Measurements from ENCODE around the gene RIT1. TPM values are rescaled to one million over a fixed set of nuclear protein-coding genes. Genes with fewer than 3 reads are reported as not detected.

The RIT1 gene
- total and polyA plus RNA-seq, 2 of the 13 experiments (the other 11 are each of a cell fraction or from before 2014, with no cell fraction given), result 12.2 to 32.2 TPM

DNA sequence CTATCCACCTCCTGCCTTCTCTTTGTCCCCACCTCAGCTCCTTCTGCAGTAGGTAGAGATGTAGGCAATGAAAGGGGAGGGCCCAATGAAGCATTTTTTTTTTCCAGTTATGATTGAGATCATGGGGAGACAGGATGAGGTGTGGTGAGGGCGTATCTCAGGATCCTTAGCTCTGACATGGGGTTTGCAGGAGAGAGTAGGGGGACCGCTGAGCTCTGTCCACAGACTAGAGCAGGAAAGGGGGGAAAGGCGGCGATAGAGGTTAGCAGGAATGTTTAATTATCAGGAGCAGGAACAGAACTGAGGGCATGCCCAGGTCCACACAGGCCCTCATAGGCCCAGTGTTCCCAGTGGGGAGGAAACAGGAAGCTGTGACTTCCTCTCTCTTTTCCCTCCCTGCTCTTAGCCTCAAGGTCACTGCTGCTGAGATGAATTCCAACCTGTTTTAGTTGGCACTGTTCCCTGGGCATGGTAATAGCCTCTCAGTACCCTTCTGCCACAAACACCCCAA lies 29.4 kb upstream of the RIT1 start (continued):
- peak; percentile 65; the same call in 1 of the 2 replicates for TF ChIP-seq FOXP4 (CRISPR knock-in tag; IDR thresholded peaks at IDR 0.05)
- no peak for TF ChIP-seq MYC (CRISPR knock-in tag; IDR thresholded peaks at IDR 0.05; ENCODE audit: borderline replicate concordance)
- TF ChIP-seq ZBTB8A (CRISPR knock-in tag; IDR thresholded peaks at IDR 0.05; ENCODE audit: borderline replicate concordance, low read depth), result no peak
- TF ChIP-seq TARDBP (CRISPR knock-in tag; IDR thresholded peaks at IDR 0.05), result no peak; the same call in 1 of the 2 replicates
- TF ChIP-seq ZNF414 (CRISPR knock-in tag; IDR thresholded peaks at IDR 0.05), result no peak
- no peak for TF ChIP-seq GLMP (CRISPR knock-in tag; IDR thresholded peaks at IDR 0.05; ENCODE audit: borderline replicate concordance)
- TF ChIP-seq SP5 (CRISPR knock-in tag; IDR thresholded peaks at IDR 0.05; ENCODE audit: borderline replicate concordance, low read depth), result peak; percentile 61; the same call in 1 of the 2 replicates
- TF ChIP-seq FIP1L1 (IDR thresholded peaks at IDR 0.05; ENCODE audit: borderline replicate concordance, insufficient read depth, low read depth, low read length), result no peak
- TF ChIP-seq, protein P1, sequence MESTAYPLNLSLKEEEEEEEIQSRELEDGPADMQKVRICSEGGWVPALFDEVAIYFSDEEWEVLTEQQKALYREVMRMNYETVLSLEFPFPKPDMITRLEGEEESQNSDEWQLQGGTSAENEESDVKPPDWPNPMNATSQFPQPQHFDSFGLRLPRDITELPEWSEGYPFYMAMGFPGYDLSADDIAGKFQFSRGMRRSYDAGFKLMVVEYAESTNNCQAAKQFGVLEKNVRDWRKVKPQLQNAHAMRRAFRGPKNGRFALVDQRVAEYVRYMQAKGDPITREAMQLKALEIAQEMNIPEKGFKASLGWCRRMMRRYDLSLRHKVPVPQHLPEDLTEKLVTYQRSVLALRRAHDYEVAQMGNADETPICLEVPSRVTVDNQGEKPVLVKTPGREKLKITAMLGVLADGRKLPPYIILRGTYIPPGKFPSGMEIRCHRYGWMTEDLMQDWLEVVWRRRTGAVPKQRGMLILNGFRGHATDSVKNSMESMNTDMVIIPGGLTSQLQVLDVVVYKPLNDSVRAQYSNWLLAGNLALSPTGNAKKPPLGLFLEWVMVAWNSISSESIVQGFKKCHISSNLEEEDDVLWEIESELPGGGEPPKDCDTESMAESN (CRISPR knock-in tag; conservative IDR thresholded peaks at IDR 0.05), result no peak
- TF ChIP-seq, protein P2, sequence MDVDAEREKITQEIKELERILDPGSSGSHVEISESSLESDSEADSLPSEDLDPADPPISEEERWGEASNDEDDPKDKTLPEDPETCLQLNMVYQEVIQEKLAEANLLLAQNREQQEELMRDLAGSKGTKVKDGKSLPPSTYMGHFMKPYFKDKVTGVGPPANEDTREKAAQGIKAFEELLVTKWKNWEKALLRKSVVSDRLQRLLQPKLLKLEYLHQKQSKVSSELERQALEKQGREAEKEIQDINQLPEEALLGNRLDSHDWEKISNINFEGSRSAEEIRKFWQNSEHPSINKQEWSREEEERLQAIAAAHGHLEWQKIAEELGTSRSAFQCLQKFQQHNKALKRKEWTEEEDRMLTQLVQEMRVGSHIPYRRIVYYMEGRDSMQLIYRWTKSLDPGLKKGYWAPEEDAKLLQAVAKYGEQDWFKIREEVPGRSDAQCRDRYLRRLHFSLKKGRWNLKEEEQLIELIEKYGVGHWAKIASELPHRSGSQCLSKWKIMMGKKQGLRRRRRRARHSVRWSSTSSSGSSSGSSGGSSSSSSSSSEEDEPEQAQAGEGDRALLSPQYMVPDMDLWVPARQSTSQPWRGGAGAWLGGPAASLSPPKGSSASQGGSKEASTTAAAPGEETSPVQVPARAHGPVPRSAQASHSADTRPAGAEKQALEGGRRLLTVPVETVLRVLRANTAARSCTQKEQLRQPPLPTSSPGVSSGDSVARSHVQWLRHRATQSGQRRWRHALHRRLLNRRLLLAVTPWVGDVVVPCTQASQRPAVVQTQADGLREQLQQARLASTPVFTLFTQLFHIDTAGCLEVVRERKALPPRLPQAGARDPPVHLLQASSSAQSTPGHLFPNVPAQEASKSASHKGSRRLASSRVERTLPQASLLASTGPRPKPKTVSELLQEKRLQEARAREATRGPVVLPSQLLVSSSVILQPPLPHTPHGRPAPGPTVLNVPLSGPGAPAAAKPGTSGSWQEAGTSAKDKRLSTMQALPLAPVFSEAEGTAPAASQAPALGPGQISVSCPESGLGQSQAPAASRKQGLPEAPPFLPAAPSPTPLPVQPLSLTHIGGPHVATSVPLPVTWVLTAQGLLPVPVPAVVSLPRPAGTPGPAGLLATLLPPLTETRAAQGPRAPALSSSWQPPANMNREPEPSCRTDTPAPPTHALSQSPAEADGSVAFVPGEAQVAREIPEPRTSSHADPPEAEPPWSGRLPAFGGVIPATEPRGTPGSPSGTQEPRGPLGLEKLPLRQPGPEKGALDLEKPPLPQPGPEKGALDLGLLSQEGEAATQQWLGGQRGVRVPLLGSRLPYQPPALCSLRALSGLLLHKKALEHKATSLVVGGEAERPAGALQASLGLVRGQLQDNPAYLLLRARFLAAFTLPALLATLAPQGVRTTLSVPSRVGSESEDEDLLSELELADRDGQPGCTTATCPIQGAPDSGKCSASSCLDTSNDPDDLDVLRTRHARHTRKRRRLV (CRISPR knock-in tag; IDR thresholded peaks at IDR 0.05), result no peak
- TF ChIP-seq EZH2 (conservative IDR thresholded peaks at IDR 0.05; ENCODE audit: low read depth, low read length), result no peak
- peak; percentile 60; the same call in 1 of the 2 replicates for TF ChIP-seq IRF2 (CRISPR knock-in tag; IDR thresholded peaks at IDR 0.05)
- peak; percentile 84 for TF ChIP-seq RBFOX2 (IDR thresholded peaks at IDR 0.05; ENCODE audit: low read depth, low read length)
- no peak for TF ChIP-seq ZNF598 (CRISPR knock-in tag; IDR thresholded peaks at IDR 0.05; ENCODE audit: borderline replicate concordance)
- TF ChIP-seq, protein P3, sequence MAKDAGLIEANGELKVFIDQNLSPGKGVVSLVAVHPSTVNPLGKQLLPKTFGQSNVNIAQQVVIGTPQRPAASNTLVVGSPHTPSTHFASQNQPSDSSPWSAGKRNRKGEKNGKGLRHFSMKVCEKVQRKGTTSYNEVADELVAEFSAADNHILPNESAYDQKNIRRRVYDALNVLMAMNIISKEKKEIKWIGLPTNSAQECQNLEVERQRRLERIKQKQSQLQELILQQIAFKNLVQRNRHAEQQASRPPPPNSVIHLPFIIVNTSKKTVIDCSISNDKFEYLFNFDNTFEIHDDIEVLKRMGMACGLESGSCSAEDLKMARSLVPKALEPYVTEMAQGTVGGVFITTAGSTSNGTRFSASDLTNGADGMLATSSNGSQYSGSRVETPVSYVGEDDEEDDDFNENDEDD (CRISPR knock-in tag; IDR thresholded peaks at IDR 0.05; ENCODE audit: borderline replicate concordance), result peak; percentile 83; the same call in 1 of the 2 replicates
- TF ChIP-seq ZNF660 (CRISPR knock-in tag; IDR thresholded peaks at IDR 0.05; ENCODE audit: borderline replicate concordance, low read depth), result no peak
- TF ChIP-seq ZNF44 (CRISPR knock-in tag; IDR thresholded peaks at IDR 0.05), result no peak
